Measurements from ENCODE around the gene CDK2AP2. TPM values are rescaled to one million over a fixed set of nuclear protein-coding genes. Genes with fewer than 3 reads are reported as not detected.
"Not testable (repeated sequence)": the region's sequence is repeated elsewhere in the genome, so short reads cannot be mapped to it uniquely, and the experiment has no call there.

Gene CDK2AP2
- total RNA-seq, 2 experiments from 2014 or later: 53.5 to 55.5 TPM

- no peak for TF ChIP-seq CTCF (IDR thresholded peaks at IDR 0.05)
- peak overlapping the region; percentile 79 for H3K4me3 Mint-ChIP-seq
- H3K4me1 Mint-ChIP-seq (ENCODE audit: low read depth): peaks cover 41% of the 10 kb centered on the region
- intact Hi-C loops (cut with micrococcal nuclease): loop anchor here (1.0 to 10.0 kb wide), 3 partner anchors 22 to 79 kb away; partner anchors contain the start of genes PPP1CA, PTPRCAP and TBC1D10C
- DNase-seq: peak; percentile 81
- peak; percentile 18 for ATAC-seq
- H3K36me3 Mint-ChIP-seq (ENCODE audit: low read depth): peaks cover 46% of the 10 kb centered on the region
- H3K27ac Mint-ChIP-seq: peak overlapping the region; percentile 97
- no peaks in the 10 kb centered on the region for H3K9me3 Mint-ChIP-seq
- POLR2A ChIA-PET: interaction anchor here (0.5 to 10.7 kb wide), 26 partner anchors 9 to 212 kb away, joined by 3 to 108 read pairs (median 5); partner anchors contain the start of genes CDK2AP2, CORO1B, GSTP1 and PITPNM1
- H3K27me3 Mint-ChIP-seq: no peaks in the 10 kb centered on the region
- CTCF ChIA-PET: interaction anchor here (1.0 to 2.1 kb wide), 3 partner anchors 12 to 80 kb away, joined by 3 to 6 read pairs (median 5); partner anchors contain the start of gene TBC1D10C
Observed at GRCh38 chr11:67483831-67484665, 23.9 kb downstream of the CDK2AP2 start.

- H3K9me3 Mint-ChIP-seq: no peaks in the 10 kb centered on the region
- ChIA-PET POLR2A (interaction anchor here (0.6 to 10.7 kb wide), 16 partner anchors 12 to 205 kb away, joined by 3 to 108 read pairs (median 5); partner anchors contain the start of genes CDK2AP2, PITPNM1, PTPRCAP and TMEM134), CTCF (interaction anchor here (0.7 to 2.1 kb wide), 6 partner anchors 11 to 132 kb away, joined by 3 to 6 read pairs (median 3); partner anchors contain the start of gene PTPRCAP)
- no peak for TF ChIP-seq CTCF (IDR thresholded peaks at IDR 0.05)
- no peaks in the 10 kb centered on the region for H3K27me3 Mint-ChIP-seq
- peak within 1 kb of the TSS; percentile 97 for H3K27ac Mint-ChIP-seq
- peak; percentile 68 for ATAC-seq
- peaks cover 38% of the 10 kb centered on the region for H3K36me3 Mint-ChIP-seq (ENCODE audit: low read depth)
- intact Hi-C loops (cut with micrococcal nuclease): loop anchor here (5.0 to 10.0 kb wide), 2 partner anchors 46 to 78 kb away; partner anchors contain the start of genes PPP1CA, PTPRCAP and TBC1D10C
- peak within 1 kb of the TSS; percentile 79 for H3K4me3 Mint-ChIP-seq
- peak; percentile 99 for DNase-seq
- peaks cover 31% of the 10 kb centered on the region for H3K4me1 Mint-ChIP-seq (ENCODE audit: low read depth)
Observed at GRCh38 chr11:67482827-67483798, 24.8 kb downstream of the CDK2AP2 start, which contains the start of gene AIP. TSS of gene AIP (plus strand) at chr11:67483026. CDS start at chr11:67483159, 133 bp downstream.

- Mint-ChIP-seq H3K4me1 (ENCODE audit: low read depth) (peaks cover 24% of the 10 kb centered on the region), H3K27ac (peak overlapping the region; percentile 97), H3K4me3 (peak overlapping the region; percentile 79), H3K36me3 (ENCODE audit: low read depth) (peaks cover 30% of the 10 kb centered on the region), H3K9me3 (no peaks in the 10 kb centered on the region), H3K27me3 (no peaks in the 10 kb centered on the region)
- ATAC-seq (no peak), DNase-seq (no peak)
- ChIA-PET CTCF (interaction anchor here (0.7 to 2.1 kb wide), 6 partner anchors 10 to 131 kb away, joined by 3 to 6 read pairs (median 3); partner anchors contain the start of genes PTPRCAP and TMEM134), POLR2A (interaction anchor here (0.6 to 8.0 kb wide), 10 partner anchors 13 to 82 kb away, joined by 3 to 81 read pairs (median 5); partner anchors contain the start of genes CDK2AP2, PTPRCAP and TMEM134)
- intact Hi-C loops (cut with micrococcal nuclease): loop anchor here (5.0 to 10.0 kb wide), 2 partner anchors 45 to 78 kb away; partner anchors contain the start of genes PPP1CA, PTPRCAP and TBC1D10C
- TF ChIP-seq CTCF (IDR thresholded peaks at IDR 0.05): no peak
Observed at GRCh38 chr11:67482275-67482826, 25.6 kb downstream of the CDK2AP2 start.

GRCh38 chr11:67477344-67478050 is 30.5 kb downstream of the CDK2AP2 start:
- DNase-seq; H3K4me3 Mint-ChIP-seq; ATAC-seq; H3K27ac Mint-ChIP-seq; intact Hi-C loops (cut with micrococcal nuclease); H3K4me1 Mint-ChIP-seq (ENCODE audit: low read depth); H3K36me3 Mint-ChIP-seq (ENCODE audit: low read depth); H3K27me3 Mint-ChIP-seq; H3K9me3 Mint-ChIP-seq: not testable (repeated sequence)
- ChIA-PET POLR2A (interaction anchor here (1.1 kb wide), 1 partner anchor 13 kb away, joined by 3 read pairs; no protein-coding TSS in a partner anchor), CTCF (interaction anchor here (1.1 kb wide), 1 partner anchor 95 kb away, joined by 3 read pairs; no protein-coding TSS in a partner anchor)

- H3K4me3 Mint-ChIP-seq; intact Hi-C loops (cut with micrococcal nuclease); H3K36me3 Mint-ChIP-seq (ENCODE audit: low read depth); ATAC-seq; H3K4me1 Mint-ChIP-seq (ENCODE audit: low read depth); DNase-seq; H3K27ac Mint-ChIP-seq; H3K9me3 Mint-ChIP-seq; H3K27me3 Mint-ChIP-seq: not testable (repeated sequence)
- ChIA-PET CTCF (interaction anchor here (1.1 kb wide), 1 partner anchor 95 kb away, joined by 3 read pairs; no protein-coding TSS in a partner anchor), POLR2A (interaction anchor here (1.1 to 1.5 kb wide), 2 partner anchors 9 to 12 kb away, joined by 3 read pairs; no protein-coding TSS in a partner anchor)
Observed at GRCh38 chr11:67476692-67477091, 31.3 kb downstream of the CDK2AP2 start.
